BLaER1 (cell line): ENCODE data around the gene LRRC3.

Experiments
- H3K27ac ChIP-seq: shearing (Covaris generic); formaldehyde crosslinking; 2 replicates; pipeline ENCODE4 v1.8.1; 2022
- H3K27me3 ChIP-seq: shearing (Covaris generic); formaldehyde crosslinking; 2 replicates; pipeline ENCODE4 v1.8.1; 2022
- H3K36me3 ChIP-seq: shearing (Covaris generic); formaldehyde crosslinking; 2 replicates; pipeline ENCODE4 v1.8.1; 2022
- H3K4me1 ChIP-seq: shearing (Covaris generic); formaldehyde crosslinking; 2 replicates; pipeline ENCODE4 v1.8.1; 2022
- H3K4me2 ChIP-seq: shearing (Covaris generic); formaldehyde crosslinking; 2 replicates; pipeline ENCODE4 v1.8.1; 2022
- H3K4me3 ChIP-seq: shearing (Covaris generic); formaldehyde crosslinking; 2 replicates; pipeline ENCODE4 v1.8.1; 2022
- H3K9ac ChIP-seq: shearing (Covaris generic); formaldehyde crosslinking; 2 replicates; pipeline ENCODE4 v1.8.1; 2022
- H3K9me3 ChIP-seq: shearing (Covaris generic); formaldehyde crosslinking; 2 replicates; pipeline ENCODE4 v1.8.1; 2022
- H4K20me1 ChIP-seq: shearing (Covaris generic); formaldehyde crosslinking; 2 replicates; pipeline ENCODE4 v1.8.1; 2022
- Cebpa-rat ChIP-seq: shearing (Covaris generic); IDR thresholded peaks from 2 replicates; pipeline ENCODE4 v1.8.1; 2022

Gene LRRC3

DNA sequence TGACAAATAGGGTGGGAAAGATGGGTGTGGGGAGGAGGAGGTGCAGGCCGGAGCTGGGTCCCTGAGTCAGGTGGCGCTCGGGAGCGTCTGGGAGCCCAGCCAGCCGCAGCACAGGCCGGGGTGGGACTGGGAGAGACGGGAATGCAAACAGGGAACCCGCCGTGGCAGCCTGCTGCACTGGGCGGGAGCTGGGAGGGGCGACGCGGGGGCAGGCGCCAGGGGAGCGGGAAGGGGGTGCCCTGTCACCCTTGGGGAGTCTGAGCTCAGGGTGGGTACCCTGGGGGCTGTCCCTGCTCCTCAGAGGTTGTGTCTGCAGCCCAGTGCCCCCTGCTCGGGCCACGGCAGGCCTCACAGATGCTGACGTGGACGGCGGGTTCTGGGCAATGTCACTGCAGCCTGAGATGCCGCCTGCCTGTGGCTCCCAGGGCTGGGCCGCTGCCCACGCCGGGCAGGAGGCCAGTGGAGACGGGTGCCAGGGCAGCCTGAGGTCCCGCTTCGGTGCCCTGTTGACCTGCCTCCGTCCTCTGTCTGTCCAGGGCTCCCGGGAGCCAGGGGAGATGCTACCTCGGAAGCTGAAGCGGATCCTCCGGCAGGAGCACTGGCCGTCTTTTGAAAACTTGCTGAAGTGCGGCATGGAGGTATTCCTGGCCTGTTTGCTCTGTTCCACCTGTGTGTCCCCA lies 16.6 kb upstream of the LRRC3 start:
- H4K20me1 ChIP-seq, result peaks cover 59% of the 10 kb centered on the region
- H3K36me3 ChIP-seq, result peaks cover 100% of the 10 kb centered on the region
- TF ChIP-seq Cebpa-rat, result no peak
- peaks cover 78% of the 10 kb centered on the region for H3K4me1 ChIP-seq
- H3K4me3 ChIP-seq, result no peak overlapping the region
- H3K27ac ChIP-seq, result no peak overlapping the region
- H3K9me3 ChIP-seq, result peaks cover 13% of the 10 kb centered on the region; the same call in 1 of the 2 replicates
- no peaks in the 10 kb centered on the region for H3K27me3 ChIP-seq
- no peak overlapping the region for H3K4me2 ChIP-seq
- no peak overlapping the region for H3K9ac ChIP-seq

DNA sequence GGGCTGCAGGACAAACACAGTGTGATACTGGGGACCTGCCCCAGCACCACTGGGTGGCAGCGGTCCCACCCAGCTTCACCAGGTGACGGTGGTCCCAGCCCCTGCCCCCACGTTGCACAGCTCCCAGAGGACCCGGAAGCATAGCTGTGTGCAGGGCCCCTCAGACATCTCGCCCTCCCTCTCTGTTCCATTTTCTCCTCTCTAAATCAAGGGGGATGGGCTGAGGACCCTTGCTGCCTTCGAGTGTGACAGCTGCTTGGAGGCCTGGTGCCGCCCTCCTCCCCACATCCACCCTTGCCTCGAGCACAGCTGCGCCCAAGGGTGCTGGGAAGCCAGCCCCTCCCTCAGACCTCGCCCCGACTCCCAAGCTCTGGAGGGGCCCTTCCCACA lies 16.1 kb upstream of the LRRC3 start:
- peaks cover 100% of the 10 kb centered on the region for H3K36me3 ChIP-seq
- no peak for TF ChIP-seq Cebpa-rat
- H3K27me3 ChIP-seq, result no peaks in the 10 kb centered on the region
- peaks cover 59% of the 10 kb centered on the region for H4K20me1 ChIP-seq
- no peak overlapping the region for H3K4me2 ChIP-seq
- H3K4me3 ChIP-seq, result no peak overlapping the region
- no peak overlapping the region for H3K9ac ChIP-seq
- peaks cover 78% of the 10 kb centered on the region for H3K4me1 ChIP-seq
- peaks cover 13% of the 10 kb centered on the region; the same call in 1 of the 2 replicates for H3K9me3 ChIP-seq
- H3K27ac ChIP-seq, result no peak overlapping the region

DNA sequence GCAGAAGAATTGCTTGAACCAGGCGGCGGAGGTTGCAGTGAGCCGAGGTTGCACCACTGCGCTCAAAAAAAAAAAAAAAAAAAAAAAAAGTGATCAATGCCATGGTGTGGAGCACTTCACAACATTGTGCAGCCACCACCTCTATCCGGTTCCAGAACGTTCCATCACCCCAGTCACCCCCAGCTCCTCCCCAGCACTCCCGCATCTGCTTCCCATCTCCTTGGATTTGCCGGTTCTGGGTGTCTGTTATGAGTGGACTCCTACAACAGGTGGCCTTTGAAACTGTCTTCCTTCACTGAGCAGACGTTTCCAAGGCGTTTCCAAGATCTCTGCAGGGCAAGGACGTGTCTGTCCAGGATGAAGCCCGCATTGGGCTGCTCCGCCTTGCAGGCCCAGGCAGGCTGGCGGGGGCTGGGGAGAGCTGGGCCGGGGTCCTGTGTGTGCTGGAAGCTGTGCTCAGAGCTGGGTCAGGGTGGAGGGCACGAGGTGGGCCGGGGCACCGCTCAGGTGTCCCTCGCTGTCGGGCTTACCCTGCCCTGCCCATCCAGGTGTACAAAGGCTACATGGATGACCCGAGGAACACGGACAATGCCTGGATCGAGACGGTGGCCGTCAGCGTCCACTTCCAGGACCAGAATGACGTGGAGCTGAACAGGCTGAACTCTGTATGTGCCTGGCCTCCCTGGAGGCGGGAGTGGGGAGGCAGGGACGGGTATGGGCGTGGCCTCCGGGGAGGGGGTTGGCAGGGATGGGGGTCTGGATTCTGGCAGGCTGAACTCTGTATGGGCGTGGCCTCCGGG lies 14.9 kb upstream of the LRRC3 start:
- no peak for TF ChIP-seq Cebpa-rat
- H4K20me1 ChIP-seq, result peaks cover 48% of the 10 kb centered on the region
- no peak overlapping the region for H3K27ac ChIP-seq
- H3K4me1 ChIP-seq, result peaks cover 70% of the 10 kb centered on the region
- H3K4me2 ChIP-seq, result 0 out of 2 replicates have a peak overlapping the region, but pooled peaks have one; percentile 67
- peaks cover 92% of the 10 kb centered on the region for H3K36me3 ChIP-seq
- H3K4me3 ChIP-seq, result no peak overlapping the region
- H3K9me3 ChIP-seq, result peaks cover 13% of the 10 kb centered on the region; the same call in 1 of the 2 replicates
- no peak overlapping the region for H3K9ac ChIP-seq
- H3K27me3 ChIP-seq, result no peaks in the 10 kb centered on the region

DNA sequence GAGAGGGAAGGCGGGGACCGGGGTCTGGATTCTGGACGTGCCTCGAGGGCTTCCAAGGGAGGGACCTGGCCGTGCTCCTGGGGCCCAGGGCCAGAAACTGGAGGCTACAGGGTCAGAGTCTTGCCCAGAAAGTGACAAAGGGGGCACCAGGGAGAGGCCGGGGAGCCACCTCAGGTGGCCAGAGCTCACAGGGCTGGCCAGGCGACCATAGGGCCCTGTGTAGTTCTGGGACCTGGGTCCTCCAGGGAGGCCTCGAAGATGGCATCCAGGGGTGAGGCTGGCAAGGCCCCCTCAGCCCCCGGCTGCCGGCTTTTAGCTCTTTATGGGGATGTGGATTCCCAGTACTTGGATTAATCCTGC lies 14.3 kb upstream of the LRRC3 start:
- Histone ChIP-seq H3K36me3 (peaks cover 87% of the 10 kb centered on the region), H3K9ac (no peak overlapping the region), H3K4me1 (peaks cover 64% of the 10 kb centered on the region), H3K4me2 (0 out of 2 replicates have a peak overlapping the region, but pooled peaks have one; percentile 67), H4K20me1 (peaks cover 43% of the 10 kb centered on the region), H3K4me3 (no peak overlapping the region), H3K9me3 (peaks cover 13% of the 10 kb centered on the region; the same call in 1 of the 2 replicates), H3K27ac (no peak overlapping the region), H3K27me3 (no peaks in the 10 kb centered on the region)
- no peak for TF ChIP-seq Cebpa-rat

DNA sequence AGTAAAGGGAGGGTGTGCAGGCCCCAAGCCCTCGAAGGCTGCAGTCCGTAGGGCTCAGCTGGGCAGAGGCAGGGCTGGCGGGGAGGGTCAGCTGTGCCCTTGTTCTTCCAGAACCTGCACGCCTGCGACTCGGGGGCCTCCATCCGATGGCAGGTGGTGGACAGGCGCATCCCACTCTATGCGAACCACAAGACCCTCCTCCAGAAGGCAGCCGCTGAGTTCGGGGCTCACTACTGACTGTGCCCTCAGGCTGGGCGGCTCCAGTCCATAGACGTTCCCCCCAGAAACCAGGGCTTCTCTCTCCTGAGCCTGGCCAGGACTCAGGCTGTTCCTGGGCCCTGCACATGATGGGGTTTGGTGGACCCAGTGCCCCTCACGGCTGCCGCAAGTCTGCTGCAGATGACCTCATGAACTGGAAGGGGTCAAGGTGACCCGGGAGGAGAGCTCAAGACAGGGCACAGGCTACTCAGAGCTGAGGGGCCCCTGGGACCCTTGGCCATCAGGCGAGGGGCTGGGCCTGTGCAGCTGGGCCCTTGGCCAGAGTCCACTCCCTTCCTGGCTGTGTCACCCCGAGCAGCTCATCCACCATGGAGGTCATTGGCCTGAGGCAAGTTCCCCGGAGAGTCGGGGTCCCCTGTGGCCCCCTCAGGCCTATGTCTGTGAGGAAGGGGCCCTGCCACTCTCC lies 13.6 kb upstream of the LRRC3 start:
- Histone ChIP-seq H3K9ac (no peak overlapping the region), H4K20me1 (peaks cover 36% of the 10 kb centered on the region), H3K27ac (peak overlapping the region; percentile 46; the same call in 1 of the 2 replicates), H3K36me3 (peaks cover 80% of the 10 kb centered on the region), H3K4me3 (no peak overlapping the region), H3K9me3 (peaks cover 13% of the 10 kb centered on the region; the same call in 1 of the 2 replicates), H3K4me2 (peak overlapping the region; percentile 67), H3K27me3 (no peaks in the 10 kb centered on the region), H3K4me1 (peaks cover 57% of the 10 kb centered on the region)
- no peak for TF ChIP-seq Cebpa-rat

DNA sequence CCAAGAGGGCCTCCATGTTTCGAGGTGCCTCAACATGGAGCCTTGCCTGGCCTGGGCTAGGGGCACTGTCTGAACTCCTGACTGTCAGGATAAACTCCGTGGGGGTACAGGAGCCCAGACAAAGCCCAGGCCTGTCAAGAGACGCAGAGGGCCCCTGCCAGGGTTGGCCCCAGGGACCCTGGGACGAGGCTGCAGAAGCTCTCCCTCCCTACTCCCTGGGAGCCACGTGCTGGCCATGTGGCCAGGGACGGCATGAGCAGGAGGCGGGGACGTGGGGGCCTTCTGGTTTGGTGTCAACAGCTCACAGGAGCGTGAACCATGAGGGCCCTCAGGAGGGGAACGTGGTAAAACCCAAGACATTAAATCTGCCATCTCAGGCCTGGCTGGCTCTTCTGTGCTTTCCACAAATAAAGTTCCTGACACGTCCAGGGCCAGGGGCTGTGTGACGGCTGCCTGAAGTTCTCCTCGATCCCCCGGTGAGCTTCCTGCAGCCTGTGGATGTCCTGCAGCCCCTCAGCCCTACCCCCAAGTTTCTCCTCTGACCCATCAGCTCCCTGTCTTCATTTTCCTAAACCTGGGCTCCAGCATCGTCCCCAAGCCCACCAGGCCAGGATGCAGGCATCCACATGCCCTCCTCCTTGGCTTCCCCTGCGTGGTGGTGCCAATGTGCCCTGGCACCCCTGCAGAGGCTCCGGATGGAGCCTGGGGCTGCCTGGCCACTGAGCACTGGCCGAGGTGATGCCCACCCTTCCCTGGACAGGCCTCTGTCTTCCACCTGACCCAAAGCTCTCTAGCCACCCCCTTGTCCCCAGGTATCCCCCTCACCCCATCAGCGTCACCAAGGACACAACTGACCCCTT lies 12.8 kb upstream of the LRRC3 start:
- H3K27me3 ChIP-seq, result no peaks in the 10 kb centered on the region
- H3K4me3 ChIP-seq, result no peak overlapping the region
- peaks cover 28% of the 10 kb centered on the region; the same call in 1 of the 2 replicates for H4K20me1 ChIP-seq
- no peak for TF ChIP-seq Cebpa-rat
- peaks cover 49% of the 10 kb centered on the region for H3K4me1 ChIP-seq
- H3K36me3 ChIP-seq, result peaks cover 72% of the 10 kb centered on the region
- H3K4me2 ChIP-seq, result peak overlapping the region; percentile 67
- no peak overlapping the region for H3K9ac ChIP-seq
- peak overlapping the region; percentile 46; the same call in 1 of the 2 replicates for H3K27ac ChIP-seq
- H3K9me3 ChIP-seq, result peaks cover 13% of the 10 kb centered on the region; the same call in 1 of the 2 replicates

DNA sequence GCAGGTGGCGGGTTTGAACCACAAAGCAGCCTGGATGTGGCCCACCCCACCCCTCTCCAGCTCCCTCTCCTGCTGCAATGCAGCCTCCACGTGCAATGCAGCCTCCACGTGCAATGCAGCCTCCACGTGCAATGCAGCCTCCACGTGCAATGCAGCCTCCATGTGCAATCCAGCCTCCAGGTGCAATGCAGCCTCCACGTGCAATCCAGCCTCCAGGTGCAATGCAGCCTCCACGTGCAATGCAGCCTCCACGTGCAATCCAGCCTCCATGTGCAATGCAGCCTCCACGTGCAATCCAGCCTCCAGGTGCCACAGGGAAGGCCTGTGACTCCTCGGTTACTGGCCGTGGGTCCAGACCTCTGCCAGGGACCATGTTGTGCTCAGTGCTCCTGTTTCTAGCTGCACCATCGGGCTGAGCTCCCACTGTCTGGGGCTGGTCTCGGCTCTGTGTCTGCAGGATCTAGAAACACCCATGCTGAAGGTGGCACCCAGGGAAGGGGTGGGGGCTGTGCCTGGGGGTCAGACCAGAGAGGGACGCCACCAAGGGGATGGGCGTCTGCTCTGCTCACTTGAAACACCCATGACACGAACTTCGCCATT lies 11.9 kb upstream of the LRRC3 start:
- TF ChIP-seq Cebpa-rat, result peak; percentile 9; the same call in 1 of the 2 replicates
- Histone ChIP-seq H3K27me3 (no peaks in the 10 kb centered on the region), H3K36me3 (peaks cover 63% of the 10 kb centered on the region), H3K4me2 (peak overlapping the region; percentile 67), H3K27ac (no peak overlapping the region), H3K9ac (no peak overlapping the region), H3K9me3 (peaks cover 13% of the 10 kb centered on the region; the same call in 1 of the 2 replicates), H3K4me1 (peaks cover 45% of the 10 kb centered on the region), H3K4me3 (no peak overlapping the region), H4K20me1 (peaks cover 26% of the 10 kb centered on the region)

DNA sequence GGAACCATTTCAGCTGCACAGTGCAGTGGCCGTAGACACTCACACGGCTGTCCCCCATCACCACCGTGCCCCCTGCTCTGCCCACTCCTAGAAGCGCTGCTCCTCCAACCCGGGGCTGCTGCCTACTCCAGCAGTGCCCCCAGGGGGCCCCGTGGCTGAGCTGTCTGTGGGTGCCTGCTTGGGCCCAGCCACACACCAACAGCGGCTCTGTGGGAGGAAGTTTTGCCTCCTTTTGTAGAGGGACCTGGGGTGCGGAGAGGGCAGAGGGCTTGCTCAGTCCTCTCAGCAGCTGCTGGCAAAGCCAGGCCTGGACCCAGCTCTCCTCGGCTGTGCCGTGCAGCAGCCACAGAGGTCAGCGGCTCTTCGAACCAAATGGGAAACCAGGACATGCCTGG lies 11.4 kb upstream of the LRRC3 start:
- Histone ChIP-seq H3K9ac (no peak overlapping the region), H3K27me3 (no peaks in the 10 kb centered on the region)

More for the DNA sequence above, 11.4 kb upstream of the LRRC3 start:
- Histone ChIP-seq H3K4me2 (peak overlapping the region; percentile 67), H3K4me1 (peaks cover 42% of the 10 kb centered on the region), H3K4me3 (no peak overlapping the region), H3K9me3 (peaks cover 13% of the 10 kb centered on the region; the same call in 1 of the 2 replicates), H3K36me3 (peaks cover 58% of the 10 kb centered on the region), H3K27ac (no peak overlapping the region), H4K20me1 (peaks cover 29% of the 10 kb centered on the region)
- no peak for TF ChIP-seq Cebpa-rat
